HEK293 (cell line): Measurements from ENCODE around the gene MCAM.

ENCODE experiments used
- AEBP2 ChIP-seq: fragments of 450-650 bp; formaldehyde crosslinking; IDR thresholded peaks from 2 replicates; pipeline ENCODE4 v1.5.1; 2016; ENCODE audit warnings: missing biosample characterization, missing genetic modification characterization, borderline replicate concordance
- CTCF ChIP-seq: fragments of 450-650 bp; formaldehyde crosslinking; IDR thresholded peaks from 2 replicates; pipeline ENCODE4 v1.5.1; 2016; ENCODE audit warnings: missing biosample characterization, missing genetic modification characterization
- KLF10 ChIP-seq: fragments of 450-650 bp; IDR thresholded peaks from 2 replicates; pipeline ENCODE4 v1.5.1; 2018; ENCODE audit warnings: missing biosample characterization, mild to moderate bottlenecking, missing genetic modification characterization
- PATZ1 ChIP-seq: fragments of 450-650 bp; formaldehyde crosslinking; IDR thresholded peaks from 2 replicates; pipeline ENCODE4 v1.5.1; 2016; ENCODE audit warnings: missing biosample characterization, missing genetic modification characterization
- PRDM4 ChIP-seq: fragments of 450-650 bp; formaldehyde crosslinking; IDR thresholded peaks from 2 replicates; pipeline ENCODE4 v1.5.1; 2017; ENCODE audit warnings: missing biosample characterization, missing genetic modification characterization
- REST ChIP-seq: fragments of 450-650 bp; formaldehyde crosslinking; IDR thresholded peaks from 2 replicates; pipeline ENCODE4 v1.5.1; 2016; ENCODE audit warnings: missing biosample characterization, missing genetic modification characterization
- ZNF514 ChIP-seq: fragments of 450-650 bp; formaldehyde crosslinking; IDR thresholded peaks from 2 replicates; pipeline ENCODE4 v1.5.1; 2016; ENCODE audit warnings: missing biosample characterization, missing genetic modification characterization
- ZNF571 ChIP-seq: fragments of 450-650 bp; formaldehyde crosslinking; IDR thresholded peaks from 2 replicates; pipeline ENCODE4 v1.5.0; 2017; ENCODE audit warnings: missing biosample characterization, missing genetic modification characterization
- ZNF580 ChIP-seq: fragments of 450-650 bp; formaldehyde crosslinking; IDR thresholded peaks from 2 replicates; pipeline ENCODE4 v1.5.1; 2016; ENCODE audit warnings: missing biosample characterization, missing genetic modification characterization
- ZNF76 ChIP-seq: fragments of 450-650 bp; formaldehyde crosslinking; IDR thresholded peaks from 2 replicates; pipeline ENCODE4; 2016; ENCODE audit warnings: low read depth, missing biosample characterization, missing genetic modification characterization, borderline replicate concordance

- no peak for TF ChIP-seq CTCF
- no peak for TF ChIP-seq ZNF76 (tag by site-specific recombination)
- no peak for TF ChIP-seq PATZ1 (tag by site-specific recombination)
- TF ChIP-seq PRDM4 (tag by site-specific recombination): no peak
- TF ChIP-seq KLF10 (tag by site-specific recombination): no peak
- TF ChIP-seq REST (tag by site-specific recombination): no peak
- no peak for TF ChIP-seq ZNF571 (tag by site-specific recombination)
- no peak for TF ChIP-seq AEBP2
- no peak for TF ChIP-seq ZNF514
- no peak for TF ChIP-seq ZNF580 (tag by site-specific recombination)
Observed at GRCh38 chr11:119359365-119360214, 42.7 kb upstream of the MCAM start.
